AG09319 (cell line): ENCODE measurements around the gene VARS2.
A peak's percentile ranks its signal among the peaks of the same experiment; 100 is the strongest.

Experiments
- DNase-seq: peaks from one replicate; pipeline ENCODE4 v3.0.0-alpha.2; 2010; ENCODE audit warnings: low read depth; ENCODE audit errors: extremely low read depth
- CTCF ChIP-seq: IDR thresholded peaks from 2 replicates; pipeline ENCODE4 v1.5.1; 2011; ENCODE audit warnings: low read depth, mild to moderate bottlenecking, inconsistent platforms, low read length, moderate library complexity

VARS2 gene

GRCh38 chr6:30876039-30876730, 37.9 kb upstream of the VARS2 start:
- TF ChIP-seq CTCF = no peak
- no peak for DNase-seq

- peak; percentile 80 for DNase-seq
- TF ChIP-seq CTCF = peak; percentile 91
These were observed 36.4 kb upstream of the VARS2 start for GRCh38 chr6:30877419-30878262.

- TF ChIP-seq CTCF = no peak
- no peak for DNase-seq
These were observed 34.2 kb upstream of the VARS2 start for GRCh38 chr6:30879684-30880427.

GRCh38 chr6:30880698-30881252, 33.3 kb upstream of the VARS2 start:
- TF ChIP-seq CTCF = no peak
- no peak for DNase-seq

GRCh38 chr6:30881392-30882203, 32.4 kb upstream of the VARS2 start:
- TF ChIP-seq CTCF = no peak
- no peak for DNase-seq

GRCh38 chr6:30882204-30882758, 31.8 kb upstream of the VARS2 start:
- no peak for TF ChIP-seq CTCF
- no peak for DNase-seq
